Parathyroid adenoma (tissue), 2 donors: Measurements from ENCODE around the gene CYP26C1.

Experiments
- H2AFZ ChIP-seq: fragments of 300-600 bp; sonication (generic); one replicate; pipeline ENCODE4 v1.7.0; 2017; ENCODE audit warnings: antibody characterized with exemption, mild to moderate bottlenecking
- H3K27ac ChIP-seq: fragments of 300-600 bp; sonication (generic); one replicate; pipeline ENCODE4 v1.7.0; 2017
- H3K27me3 ChIP-seq: fragments of 300-600 bp; sonication (generic); one replicate; pipeline ENCODE4 v1.7.0; 2017; ENCODE audit warnings: low read length; ENCODE audit not compliant: control insufficient read depth, insufficient read depth
- H3K36me3 ChIP-seq: fragments of 300-600 bp; sonication (generic); one replicate; pipeline ENCODE4 v1.7.0; 2017; ENCODE audit warnings: low read length; ENCODE audit not compliant: control insufficient read depth, insufficient read depth
- H3K4me1 ChIP-seq: fragments of 300-600 bp; sonication (generic); one replicate; pipeline ENCODE4 v1.7.0; 2017; ENCODE audit warnings: control low read depth
- H3K4me2 ChIP-seq: fragments of 300-600 bp; sonication (generic); one replicate; pipeline ENCODE4 v1.7.0; 2017; ENCODE audit warnings: low read length
- H3K4me3 ChIP-seq: fragments of 300-600 bp; sonication (generic); one replicate; pipeline ENCODE4 v1.7.0; 2017; ENCODE audit warnings: low read depth, low read length
- H3K79me2 ChIP-seq: fragments of 300-600 bp; sonication (generic); one replicate; pipeline ENCODE4 v1.7.0; 2017; ENCODE audit warnings: control low read depth
- H3K9ac ChIP-seq: fragments of 300-600 bp; sonication (generic); one replicate; pipeline ENCODE4 v1.7.0; 2017; ENCODE audit warnings: mild to moderate bottlenecking
- H3K9me3 ChIP-seq: fragments of 300-600 bp; sonication (generic); one replicate; pipeline ENCODE4 v1.7.0; 2017; ENCODE audit warnings: low read length; ENCODE audit not compliant: control insufficient read depth
- CTCF ChIP-seq: fragments of 300-600 bp; sonication (generic); IDR thresholded peaks from one replicate; pipeline ENCODE4 v1.7.0; 2017; ENCODE audit warnings: antibody characterized with exemption, mild to moderate bottlenecking
- donor health status: primary hyperparathyroidism.

The CYP26C1 gene

GRCh38 chr10:93081318-93081717 is 20.7 kb downstream of the CYP26C1 start:
- Histone ChIP-seq H3K36me3 (no peaks in the 10 kb centered on the region), H2AFZ (no peak overlapping the region), H3K27me3 (no peaks in the 10 kb centered on the region), H3K4me2 (no peak overlapping the region), H3K79me2 (no peaks in the 10 kb centered on the region), H3K4me3 (no peak overlapping the region), H3K9ac (no peak overlapping the region), H3K9me3 (no peaks in the 10 kb centered on the region), H3K4me1 (no peaks in the 10 kb centered on the region), H3K27ac (no peak overlapping the region)
- TF ChIP-seq CTCF, result no peak

GRCh38 chr10:93081834-93082233 is 21.2 kb downstream of the CYP26C1 start:
- Histone ChIP-seq H3K4me3 (no peak overlapping the region), H3K79me2 (no peaks in the 10 kb centered on the region), H3K4me1 (no peaks in the 10 kb centered on the region), H2AFZ (no peak overlapping the region), H3K9ac (no peak overlapping the region), H3K9me3 (no peaks in the 10 kb centered on the region), H3K27me3 (no peaks in the 10 kb centered on the region), H3K36me3 (no peaks in the 10 kb centered on the region), H3K4me2 (no peak overlapping the region), H3K27ac (no peak overlapping the region)
- no peak for TF ChIP-seq CTCF

- Histone ChIP-seq H3K79me2 (no peaks in the 10 kb centered on the region), H3K9ac (no peak overlapping the region)
These were observed 23.3 kb downstream of the CYP26C1 start for GRCh38 chr10:93083743-93084539.

GRCh38 chr10:93085272-93085859 is 24.8 kb downstream of the CYP26C1 start:
- no peak for TF ChIP-seq CTCF
- H3K9me3 ChIP-seq, result no peaks in the 10 kb centered on the region
- H3K9ac ChIP-seq, result no peak overlapping the region

More at GRCh38 chr10:93083743-93084539, 23.3 kb downstream of the CYP26C1 start:
- Histone ChIP-seq H3K36me3 (no peaks in the 10 kb centered on the region), H3K9me3 (no peaks in the 10 kb centered on the region), H3K4me3 (no peak overlapping the region), H3K27me3 (no peaks in the 10 kb centered on the region), H2AFZ (no peak overlapping the region), H3K27ac (no peak overlapping the region), H3K4me2 (no peak overlapping the region), H3K4me1 (no peaks in the 10 kb centered on the region)
- TF ChIP-seq CTCF, result no peak

GRCh38 chr10:93086289-93086688 is 25.7 kb downstream of the CYP26C1 start:
- Histone ChIP-seq H2AFZ (no peak overlapping the region), H3K36me3 (no peaks in the 10 kb centered on the region), H3K4me2 (no peak overlapping the region), H3K9ac (no peak overlapping the region), H3K27ac (no peak overlapping the region), H3K9me3 (no peaks in the 10 kb centered on the region), H3K4me1 (no peaks in the 10 kb centered on the region), H3K79me2 (no peaks in the 10 kb centered on the region), H3K4me3 (no peak overlapping the region), H3K27me3 (no peaks in the 10 kb centered on the region)
- TF ChIP-seq CTCF, result no peak

More at GRCh38 chr10:93085272-93085859, 24.8 kb downstream of the CYP26C1 start:
- Histone ChIP-seq H2AFZ (no peak overlapping the region), H3K27ac (no peak overlapping the region), H3K36me3 (no peaks in the 10 kb centered on the region), H3K27me3 (no peaks in the 10 kb centered on the region), H3K79me2 (no peaks in the 10 kb centered on the region), H3K4me1 (no peaks in the 10 kb centered on the region), H3K4me3 (no peak overlapping the region), H3K4me2 (no peak overlapping the region)
